H1 (cell line): ENCODE results near the gene ZFP14. TPM values are rescaled to one million over a fixed set of nuclear protein-coding genes. Genes with fewer than 3 reads are reported as not detected.
A peak's percentile ranks its signal among the peaks of the same experiment; 100 is the strongest.

Source experiments
- CTCF ChIA-PET: fragments of 300-600 bp; sonication (Branson Sonifier 250); formaldehyde crosslinking; loops from one replicate; lab custom pipeline; 2021; ENCODE audit not compliant: partially characterized antibody; lab: Charles Lee
- POLR2A ChIA-PET: fragments of 300-600 bp; sonication (Branson Sonifier 250); formaldehyde crosslinking; loops from one replicate; lab custom pipeline; 2021; ENCODE audit warnings: inconsistent platforms; ENCODE audit not compliant: partially characterized antibody; lab: Charles Lee
- DNase-seq, 2 experiments: peaks; one replicate each; pipeline versions ENCODE4 v3.0.0 to v3.0.0-alpha.2; 2010 to 2022; ENCODE audit warnings: low spot score in 2 of 2, low read depth in 1 of 2, mixed read lengths in 1 of 2
- FAIRE-seq: peaks from 2 replicates; lab custom pipeline; 2011; peaks lifted over from hg19 to GRCh38; lab: Jason Lieb, UNC
- H2AFZ ChIP-seq: 2 replicates; pipeline ENCODE4 v1.8.1; 2012; ENCODE audit warnings: low read length, inconsistent platforms
- H2AK5ac ChIP-seq: 2 replicates; pipeline ENCODE4 v1.6.1; 2013; ENCODE audit warnings: low read depth, low read length
- H2BK120ac ChIP-seq: replicated peaks from 2 replicates; pipeline ENCODE3; 2013; ENCODE audit warnings: low read depth, low read length, inconsistent platforms
- H2BK12ac ChIP-seq: 2 replicates; pipeline ENCODE4 v1.6.1; 2013; ENCODE audit warnings: low read depth, low read length
- H2BK15ac ChIP-seq: 2 replicates; pipeline ENCODE4 v1.6.1; 2013; ENCODE audit warnings: low read length
- H2BK20ac ChIP-seq: 2 replicates; pipeline ENCODE4 v1.6.1; 2013; ENCODE audit warnings: low read length
- H2BK5ac ChIP-seq: 2 replicates; pipeline ENCODE4 v1.6.1; 2013; ENCODE audit warnings: low read depth, low read length
- H3K14ac ChIP-seq: 2 replicates; pipeline ENCODE4 v1.6.1; 2013; ENCODE audit warnings: inconsistent platforms; ENCODE audit not compliant: insufficient read length
- H3K18ac ChIP-seq: 2 replicates; pipeline ENCODE4 v1.6.1; 2013; ENCODE audit warnings: low read length; ENCODE audit errors: extremely low read depth
- H3K23ac ChIP-seq: 2 replicates; pipeline ENCODE4 v1.6.1; 2013; ENCODE audit warnings: inconsistent platforms; ENCODE audit not compliant: insufficient read length
- H3K23me2 ChIP-seq: 2 replicates; pipeline ENCODE4 v1.6.1; 2013; ENCODE audit warnings: low read depth, low read length
- H3K27ac ChIP-seq: 2 replicates; pipeline ENCODE4 v1.6.1; 2011; ENCODE audit warnings: low read depth, low read length, inconsistent platforms
- H3K27me3 ChIP-seq, 4 experiments: replicated peaks in 1 of 4; 1 replicate in 1 of 4; 2 replicates in 3 of 4; pipeline versions ENCODE4 v1.6.1 to v1.8.1; 2011 to 2013; ENCODE audit warnings: low read length in 3 of 4, mild to moderate bottlenecking in 3 of 4, inconsistent platforms in 2 of 4, mixed read lengths in 2 of 4, moderate library complexity in 1 of 4; ENCODE audit not compliant: control insufficient read depth in 3 of 4, insufficient read depth in 3 of 4; ENCODE audit errors: extremely low read depth in 1 of 4
- H3K36me3 ChIP-seq, 4 experiments: 2 replicates each; pipeline versions ENCODE4 v1.6.1 to v1.8.1; 2011 to 2013; ENCODE audit warnings: mild to moderate bottlenecking in 4 of 4, low read length in 3 of 4, moderate library complexity in 2 of 4, control low read depth in 1 of 4, inconsistent platforms in 1 of 4; ENCODE audit not compliant: insufficient read depth in 4 of 4, control insufficient read depth in 2 of 4
- H3K4ac ChIP-seq: replicated peaks from 2 replicates; pipeline ENCODE3; 2013; ENCODE audit warnings: low read length, low read depth, mixed read lengths, inconsistent platforms; ENCODE audit not compliant: insufficient read length
- H3K4me1 ChIP-seq, 4 experiments: replicated peaks in 1 of 4; 1 replicate in 1 of 4; 2 replicates in 3 of 4; pipeline versions ENCODE4 v1.6.1 to v1.8.1; 2011 to 2013; ENCODE audit warnings: low read length in 3 of 4, inconsistent platforms in 2 of 4, mixed read lengths in 1 of 4; ENCODE audit not compliant: insufficient read depth in 4 of 4, control insufficient read depth in 3 of 4
- H3K4me2 ChIP-seq, 2 experiments: 2 replicates each; pipeline versions ENCODE4 v1.6.1 to v1.8.1; 2011 to 2013; ENCODE audit warnings: low read depth in 2 of 2, low read length in 2 of 2, control low read depth in 1 of 2, inconsistent platforms in 1 of 2, mild to moderate bottlenecking in 1 of 2; ENCODE audit not compliant: insufficient read depth in 1 of 2
- H3K4me3 ChIP-seq, 4 experiments: fragments of 200-600, 300-600 bp in 1 of 4; sonication (generic), shearing (Covaris generic), sonication (Bioruptor Twin) in 1 of 4; 2 replicates each; pipeline versions ENCODE4 v1.5.1 to v1.8.1; 2011 to 2016; ENCODE audit warnings: low read length in 4 of 4, low read depth in 3 of 4, control low read depth in 2 of 4, inconsistent platforms in 2 of 4, mild to moderate bottlenecking in 2 of 4, mixed read lengths in 1 of 4, moderate library complexity in 1 of 4; ENCODE audit not compliant: insufficient read depth in 2 of 4; ENCODE audit errors: extremely low read depth in 1 of 4
- H3K56ac ChIP-seq: replicated peaks from 2 replicates; pipeline ENCODE3; 2013; ENCODE audit warnings: low read depth, mild to moderate bottlenecking, mixed read lengths, low read length, inconsistent platforms; ENCODE audit not compliant: insufficient read length
- H3K79me1 ChIP-seq: 2 replicates; pipeline ENCODE4 v1.6.1; 2013; ENCODE audit warnings: low read depth, low read length, control low read depth
- H3K79me2 ChIP-seq, 2 experiments: 2 replicates each; pipeline versions ENCODE4 v1.6.1 to v1.8.1; 2012 to 2013; ENCODE audit warnings: low read length in 2 of 2, mild to moderate bottlenecking in 2 of 2, inconsistent platforms in 1 of 2; ENCODE audit not compliant: insufficient read depth in 2 of 2, control insufficient read depth in 1 of 2
- H3K9ac ChIP-seq, 4 experiments: replicated peaks in 1 of 4; 1 replicate in 1 of 4; 2 replicates in 3 of 4; pipeline versions ENCODE4 v1.6.1 to v1.8.1; 2011 to 2013; ENCODE audit warnings: low read depth in 3 of 4, low read length in 3 of 4, control low read depth in 2 of 4, mild to moderate bottlenecking in 2 of 4, moderate library complexity in 2 of 4, inconsistent platforms in 1 of 4; ENCODE audit errors: extremely low read depth in 1 of 4
- H3K9me3 ChIP-seq, 2 experiments: 2 replicates each; pipeline versions ENCODE4 v1.6.1 to v1.8.1; 2012 to 2013; ENCODE audit warnings: mild to moderate bottlenecking in 2 of 2, moderate library complexity in 2 of 2, control low read depth in 1 of 2, inconsistent platforms in 1 of 2, low read depth in 1 of 2, low read length in 1 of 2, mixed read lengths in 1 of 2; ENCODE audit not compliant: insufficient read depth in 2 of 2
- H4K20me1 ChIP-seq, 2 experiments: replicated peaks in 1 of 2; 2 replicates each; pipeline versions ENCODE3 to v1.8.1; 2011 to 2013; ENCODE audit warnings: inconsistent platforms in 2 of 2, low read length in 2 of 2, mild to moderate bottlenecking in 1 of 2; ENCODE audit not compliant: insufficient read depth in 2 of 2, control insufficient read depth in 1 of 2
- H4K5ac ChIP-seq: 2 replicates; pipeline ENCODE4 v1.6.1; 2013; ENCODE audit warnings: low read length, low read depth, mixed read lengths, inconsistent platforms; ENCODE audit not compliant: insufficient read length
- H4K8ac ChIP-seq: 2 replicates; pipeline ENCODE4 v1.8.0; 2013; ENCODE audit warnings: mild to moderate bottlenecking, moderate library complexity, low read length, inconsistent platforms; ENCODE audit not compliant: insufficient read depth; ENCODE audit errors: extremely low read depth
- H4K91ac ChIP-seq: replicated peaks from 2 replicates; pipeline ENCODE3; 2013; ENCODE audit warnings: low read length, mixed read lengths, inconsistent platforms; ENCODE audit not compliant: insufficient read length
- ASH2L ChIP-seq: fragments of 200-600, 300-600 bp; sonication (generic); IDR thresholded peaks from one replicate; pipeline ENCODE4 v1.7.1; 2017; ENCODE audit warnings: low read length
- CEBPB ChIP-seq: IDR thresholded peaks from 2 replicates; pipeline ENCODE4 v1.6.1; 2012; ENCODE audit warnings: low read depth, low read length
- E2F6 ChIP-seq: IDR thresholded peaks from 2 replicates; pipeline ENCODE4 v1.6.1; 2012; ENCODE audit warnings: inconsistent platforms
- HDAC2 ChIP-seq, 2 experiments: fragments of 300-600 bp in 1 of 2; sonication (generic) in 1 of 2; IDR thresholded peaks; 2 replicates each; pipeline ENCODE4 v1.6.1; 2011 to 2012; ENCODE audit warnings: low read depth in 2 of 2, low read length in 2 of 2, mild to moderate bottlenecking in 2 of 2, moderate library complexity in 2 of 2, borderline replicate concordance in 1 of 2, inconsistent platforms in 1 of 2
- RBBP5 ChIP-seq: IDR thresholded peaks from 2 replicates; pipeline ENCODE4 v1.7.1; 2012; ENCODE audit warnings: low read depth, mild to moderate bottlenecking, inconsistent platforms, low read length, moderate library complexity, borderline replicate concordance
- SP2 ChIP-seq: IDR thresholded peaks from 2 replicates; pipeline ENCODE4 v1.6.1; 2012; ENCODE audit warnings: mild to moderate bottlenecking, low read length, inconsistent platforms
- WGBS, 2 experiments: shearing (Covaris generic) in 1 of 2; methylation state at CpG; one replicate each; pipeline versions ENCODE4 v1.1.6 to v1.1.7; 2013 to 2015; ENCODE audit warnings: low lambda C conversion rate in 2 of 2, mixed read lengths in 2 of 2, inconsistent platforms in 1 of 2, low coverage in 1 of 2, missing lambda C conversion rate in 1 of 2; ENCODE audit not compliant: insufficient replicate concordance in 2 of 2, insufficient coverage in 1 of 2, insufficient read length in 1 of 2; ENCODE audit errors: extremely low coverage in 1 of 2, missing lambda C conversion rate in 1 of 2; 5-methylcytosine and 5-hydroxymethylcytosine counted together
- polyA plus RNA-seq, 7 experiments: library from polyadenylated mRNA; depleted of rRNA in 3 of 7; stranded (reverse) in 5 of 7; unstranded in 2 of 7; fragments of >200 nt in 5 of 7; fragments of 200-250 nt in 2 of 7; gene quantifications; 1 replicate in 5 of 7; 2 replicates in 1 of 7; 4 replicates in 1 of 7; pipeline versions ENCODE4 v1.2.1 to v1.2.3, GENCODE V29; 2011 to 2013; ENCODE audit warnings: missing spikeins in 2 of 7, mixed read lengths in 2 of 7
- total RNA-seq: library from RNA; stranded (reverse); fragmentation: NEBNext Ultra II Directional; extraction: Animal tissue kit (Norgen Biotek cat#: 25700); gene quantifications from 2 replicates; pipeline ENCODE4 v1.2.1, GENCODE V29; 2021
- TF ChIP-seq, protein P1 (sequence below), 3 experiments: IDR thresholded peaks; 1 replicate in 2 of 3; 2 replicates in 1 of 3; pipeline versions ENCODE4 v1.5.1 to v1.6.1; 2011; ENCODE audit warnings: low read length in 3 of 3, mild to moderate bottlenecking in 3 of 3, inconsistent platforms in 2 of 3, low read depth in 1 of 3, moderate library complexity in 1 of 3; ENCODE audit not compliant: insufficient read depth in 1 of 3; ENCODE audit errors: control extremely low read depth in 1 of 3

The ZFP14 gene
- total and polyA plus RNA-seq, 2 of the 8 experiments (the other 6 are each of a cell fraction or from before 2014, with no cell fraction given): 1.7 to 8.2 TPM

GRCh38 chr19:36420961-36421748 lies 42.2 kb upstream of the ZFP14 start:
- Histone ChIP-seq H4K20me1 (no peaks in the 10 kb centered on the region), H3K23ac (no peak overlapping the region), H3K79me1 (peaks cover 6% of the 10 kb centered on the region; the same call in 1 of the 2 replicates), H3K4me3 (peak overlapping the region; percentile 29 to 56 (median 42)), H3K14ac (no peak overlapping the region), H2BK15ac (no peak overlapping the region; the same call in 1 of the 2 replicates), H3K79me2 (peaks cover 0 to 20% of the 10 kb centered on the region in 2 experiments; a peak in 3 of 4 replicates), H2BK5ac (peak overlapping the region; percentile 44; the same call in 1 of the 2 replicates), H3K18ac (peak overlapping the region; percentile 40; the same call in 1 of the 2 replicates), H2AK5ac (no peak overlapping the region), H3K27ac (no peak overlapping the region), H3K4ac (no peak overlapping the region), H3K23me2 (peaks cover 9% of the 10 kb centered on the region; the same call in 1 of the 2 replicates), H2BK20ac (no peak overlapping the region), H3K4me1 (no peaks in the 10 kb centered on the region; a peak in 3 of 7 replicates), H3K4me2 (peak overlapping the region; percentile 26 to 65), H3K9ac (no peak overlapping the region), H3K36me3 (no peaks in the 10 kb centered on the region), H4K5ac (no peak overlapping the region), H3K9me3 (no peaks in the 10 kb centered on the region), H2BK120ac (no peak overlapping the region), H3K27me3 (peaks cover 0 to 32% (median 11%) of the 10 kb centered on the region in 4 experiments; a peak in 5 of 7 replicates), H3K56ac (no peak overlapping the region), H4K8ac (peak overlapping the region; percentile 73), H4K91ac (peak overlapping the region; percentile 46), H2AFZ (0 out of 2 replicates have a peak overlapping the region, but pooled peaks have one; percentile 35), H2BK12ac (0 out of 2 replicates have a peak overlapping the region, but pooled peaks have one; percentile 50)
- ChIA-PET POLR2A (interaction anchor here (0.9 to 5.5 kb wide), 5 partner anchors 8 to 68 kb away, joined by 3 to 54 read pairs (median 4); partner anchors contain the start of gene ZNF566), CTCF (interaction anchor here (0.6 to 1.1 kb wide), 5 partner anchors 8 to 891 kb away, joined by 3 to 4 read pairs (median 3); no protein-coding TSS in a partner anchor)
- DNase-seq (no peak), FAIRE-seq (no peak)
- WGBS, 2 experiments: 55% methylated on average over 47 of the region's 61 CpGs; no CpG with 5 or more reads in 1 of the 2 experiments
- TF ChIP-seq ASH2L: peak; percentile 32
- TF ChIP-seq HDAC2 (IDR thresholded peaks at IDR 0.05; ENCODE audit: borderline replicate concordance in 1 of 2, low read depth in 2 of 2, low read length in 2 of 2): no peak
- no peak for TF ChIP-seq SP2
- TF ChIP-seq RBBP5: no peak
- TF ChIP-seq, protein P1, sequence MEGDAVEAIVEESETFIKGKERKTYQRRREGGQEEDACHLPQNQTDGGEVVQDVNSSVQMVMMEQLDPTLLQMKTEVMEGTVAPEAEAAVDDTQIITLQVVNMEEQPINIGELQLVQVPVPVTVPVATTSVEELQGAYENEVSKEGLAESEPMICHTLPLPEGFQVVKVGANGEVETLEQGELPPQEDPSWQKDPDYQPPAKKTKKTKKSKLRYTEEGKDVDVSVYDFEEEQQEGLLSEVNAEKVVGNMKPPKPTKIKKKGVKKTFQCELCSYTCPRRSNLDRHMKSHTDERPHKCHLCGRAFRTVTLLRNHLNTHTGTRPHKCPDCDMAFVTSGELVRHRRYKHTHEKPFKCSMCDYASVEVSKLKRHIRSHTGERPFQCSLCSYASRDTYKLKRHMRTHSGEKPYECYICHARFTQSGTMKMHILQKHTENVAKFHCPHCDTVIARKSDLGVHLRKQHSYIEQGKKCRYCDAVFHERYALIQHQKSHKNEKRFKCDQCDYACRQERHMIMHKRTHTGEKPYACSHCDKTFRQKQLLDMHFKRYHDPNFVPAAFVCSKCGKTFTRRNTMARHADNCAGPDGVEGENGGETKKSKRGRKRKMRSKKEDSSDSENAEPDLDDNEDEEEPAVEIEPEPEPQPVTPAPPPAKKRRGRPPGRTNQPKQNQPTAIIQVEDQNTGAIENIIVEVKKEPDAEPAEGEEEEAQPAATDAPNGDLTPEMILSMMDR (IDR thresholded peaks at IDR 0.05; ENCODE audit: control extremely low read depth in 1 of 3, insufficient read depth in 1 of 3, low read depth in 1 of 3, low read length in 3 of 3): peak in 1 of 3 experiments; percentile 12; a peak in 1 of 4 replicates
- TF ChIP-seq CEBPB: no peak
- TF ChIP-seq E2F6: peak; percentile 42; the same call in 1 of the 2 replicates
